ENCODE measurements around the gene TBCD. TPM values are rescaled to one million over a fixed set of nuclear protein-coding genes. Genes with fewer than 3 reads are reported as not detected.

Gene TBCD
- total and polyA plus RNA-seq, 5 donors from 2014 or later, result 39.2 to 146 (median 86.4) TPM

GRCh38 chr17:82881900-82882714 lies 130.2 kb downstream of the TBCD start:
- no peaks in the 10 kb centered on the region for H3K9me3 ChIP-seq (ENCODE audit: control insufficient read depth in 2 of 2, low read length in 2 of 2)
- H3K27me3 ChIP-seq (ENCODE audit: control insufficient read depth, insufficient read depth, low read length), result no peaks in the 10 kb centered on the region
- H3K4me1 Mint-ChIP-seq, result peaks cover 7 to 83% (median 47%) of the 10 kb centered on the region in 4 donors
- peak overlapping the region; percentile 98 to 100 (median 98) for H3K27ac Mint-ChIP-seq
- H3K9me3 Mint-ChIP-seq, result peaks cover 0 to 1% (median 0%) of the 10 kb centered on the region in 7 donors
- H3K36me3 ChIP-seq (ENCODE audit: control insufficient read depth, insufficient read depth, low read length), result no peaks in the 10 kb centered on the region
- ATAC-seq (ENCODE audit: low read depth in 2 of 2) (no peak), DNase-seq (no peak)
- H3K27me3 Mint-ChIP-seq, result no peaks in the 10 kb centered on the region
- H3K4me3 ChIP-seq (ENCODE audit: low read depth, low read length), result peak overlapping the region; percentile 55
- peak overlapping the region; percentile 85 for H3K27ac ChIP-seq (ENCODE audit: insufficient read depth, low read length, poor library complexity, severe bottlenecking)
- peaks cover 52% of the 10 kb centered on the region for H3K4me1 ChIP-seq (ENCODE audit: control insufficient read depth, insufficient read depth, low read length, poor library complexity, severe bottlenecking)
- H3K36me3 Mint-ChIP-seq, result peaks cover 16% of the 10 kb centered on the region
- H3K4me3 Mint-ChIP-seq, result peak overlapping the region; percentile 77 to 91 (median 88)

GRCh38 chr17:82882715-82883418 lies 131.0 kb downstream of the TBCD start:
- Mint-ChIP-seq H3K36me3 (peaks cover 23% of the 10 kb centered on the region), H3K27me3 (no peaks in the 10 kb centered on the region), H3K4me1 (peaks cover 11 to 87% (median 51%) of the 10 kb centered on the region in 4 donors), H3K27ac (peak overlapping the region; percentile 98 to 100 (median 98)), H3K9me3 (peaks cover 0 to 1% (median 0%) of the 10 kb centered on the region in 7 donors), H3K4me3 (peak overlapping the region; percentile 49 to 91 (median 83))
- no peaks in the 10 kb centered on the region for H3K27me3 ChIP-seq (ENCODE audit: control insufficient read depth, insufficient read depth, low read length)
- H3K9me3 ChIP-seq (ENCODE audit: control insufficient read depth in 2 of 2, low read length in 2 of 2), result no peaks in the 10 kb centered on the region
- peak; percentile 76 to 91 (median 81) for DNase-seq
- H3K4me1 ChIP-seq (ENCODE audit: control insufficient read depth, insufficient read depth, low read length, poor library complexity, severe bottlenecking), result peaks cover 52% of the 10 kb centered on the region
- ATAC-seq (ENCODE audit: low read depth in 2 of 2), result peak; percentile 91 to 95
- no peaks in the 10 kb centered on the region for H3K36me3 ChIP-seq (ENCODE audit: control insufficient read depth, insufficient read depth, low read length)
- peak overlapping the region; percentile 55 for H3K4me3 ChIP-seq (ENCODE audit: low read depth, low read length)
- peak overlapping the region; percentile 85 for H3K27ac ChIP-seq (ENCODE audit: insufficient read depth, low read length, poor library complexity, severe bottlenecking)

- no peak for DNase-seq
- ATAC-seq (ENCODE audit: low read depth in 2 of 2), result no peak
- H3K4me3 Mint-ChIP-seq, result peak overlapping the region; percentile 77 to 95 (median 90)
- Histone ChIP-seq H3K27me3 (ENCODE audit: control insufficient read depth, insufficient read depth, low read length) (no peaks in the 10 kb centered on the region), H3K36me3 (ENCODE audit: control insufficient read depth, insufficient read depth, low read length) (no peaks in the 10 kb centered on the region), H3K27ac (ENCODE audit: insufficient read depth, low read length, poor library complexity, severe bottlenecking) (peak overlapping the region; percentile 85), H3K9me3 (ENCODE audit: control insufficient read depth in 2 of 2, low read length in 2 of 2) (no peaks in the 10 kb centered on the region), H3K4me1 (ENCODE audit: control insufficient read depth, insufficient read depth, low read length, poor library complexity, severe bottlenecking) (peaks cover 52% of the 10 kb centered on the region), H3K4me3 (ENCODE audit: low read depth, low read length) (peak overlapping the region; percentile 50)
- peaks cover 0 to 1% (median 0%) of the 10 kb centered on the region in 7 donors for H3K9me3 Mint-ChIP-seq
- no peaks in the 10 kb centered on the region for H3K27me3 Mint-ChIP-seq
- H3K4me1 Mint-ChIP-seq, result peaks cover 8 to 86% (median 54%) of the 10 kb centered on the region in 4 donors
- H3K27ac Mint-ChIP-seq, result peak overlapping the region; percentile 98 to 100 (median 98)
- H3K36me3 Mint-ChIP-seq, result peaks cover 21% of the 10 kb centered on the region
Observed at GRCh38 chr17:82883419-82884031, 131.7 kb downstream of the TBCD start.

- Mint-ChIP-seq H3K4me1 (peaks cover 4 to 80% (median 49%) of the 10 kb centered on the region in 4 donors), H3K9me3 (peaks cover 0 to 1% (median 0%) of the 10 kb centered on the region in 7 donors), H3K36me3 (peaks cover 19% of the 10 kb centered on the region), H3K27me3 (no peaks in the 10 kb centered on the region), H3K27ac (peak overlapping the region; percentile 98 to 100 (median 98)), H3K4me3 (peak overlapping the region; percentile 77 to 83 (median 80))
- Histone ChIP-seq H3K4me1 (ENCODE audit: control insufficient read depth, insufficient read depth, low read length, poor library complexity, severe bottlenecking) (peaks cover 52% of the 10 kb centered on the region), H3K4me3 (ENCODE audit: low read depth, low read length) (peak overlapping the region; percentile 2), H3K36me3 (ENCODE audit: control insufficient read depth, insufficient read depth, low read length) (no peaks in the 10 kb centered on the region), H3K9me3 (ENCODE audit: control insufficient read depth in 2 of 2, low read length in 2 of 2) (no peaks in the 10 kb centered on the region), H3K27ac (ENCODE audit: insufficient read depth, low read length, poor library complexity, severe bottlenecking) (peak overlapping the region; percentile 85), H3K27me3 (ENCODE audit: control insufficient read depth, insufficient read depth, low read length) (no peaks in the 10 kb centered on the region)
- ATAC-seq (ENCODE audit: low read depth in 2 of 2), result no peak
- peak in 1 of 3 donors; percentile 27 for DNase-seq
Observed at GRCh38 chr17:82884341-82884969, 132.6 kb downstream of the TBCD start.

- H3K4me3 Mint-ChIP-seq, result peak overlapping the region; percentile 77 to 83 (median 80)
- H3K27ac Mint-ChIP-seq, result peak overlapping the region; percentile 98 to 100 (median 98)
- H3K4me3 ChIP-seq (ENCODE audit: low read depth, low read length), result peak overlapping the region; percentile 47
- ATAC-seq (ENCODE audit: low read depth in 2 of 2), result peak; percentile 61
- peak in 2 of 3 donors; percentile 45 to 77 for DNase-seq
- peaks cover 4 to 77% (median 46%) of the 10 kb centered on the region in 4 donors for H3K4me1 Mint-ChIP-seq
- peaks cover 52% of the 10 kb centered on the region for H3K4me1 ChIP-seq (ENCODE audit: control insufficient read depth, insufficient read depth, low read length, poor library complexity, severe bottlenecking)
- no peaks in the 10 kb centered on the region for H3K27me3 ChIP-seq (ENCODE audit: control insufficient read depth, insufficient read depth, low read length)
- H3K36me3 ChIP-seq (ENCODE audit: control insufficient read depth, insufficient read depth, low read length), result no peaks in the 10 kb centered on the region
- H3K27ac ChIP-seq (ENCODE audit: insufficient read depth, low read length, poor library complexity, severe bottlenecking), result peak overlapping the region; percentile 85
- peaks cover 0 to 1% (median 0%) of the 10 kb centered on the region in 7 donors for H3K9me3 Mint-ChIP-seq
- H3K27me3 Mint-ChIP-seq, result no peaks in the 10 kb centered on the region
- H3K9me3 ChIP-seq (ENCODE audit: control insufficient read depth in 2 of 2, low read length in 2 of 2), result no peaks in the 10 kb centered on the region
- H3K36me3 Mint-ChIP-seq, result peaks cover 18% of the 10 kb centered on the region
Observed at GRCh38 chr17:82884970-82885353, 133.1 kb downstream of the TBCD start.

GRCh38 chr17:82887255-82888164 lies 135.6 kb downstream of the TBCD start:
- Mint-ChIP-seq H3K4me1 (peaks cover 4 to 60% (median 37%) of the 10 kb centered on the region in 4 donors), H3K9me3 (no peaks in the 10 kb centered on the region), H3K4me3 (peak overlapping the region in 3 of 4 donors; percentile 3 to 38 (median 5)), H3K27me3 (no peaks in the 10 kb centered on the region), H3K27ac (peak overlapping the region; percentile 80 to 82 (median 81)), H3K36me3 (peaks cover 20% of the 10 kb centered on the region)
- Histone ChIP-seq H3K4me1 (ENCODE audit: control insufficient read depth, insufficient read depth, low read length, poor library complexity, severe bottlenecking) (peaks cover 39% of the 10 kb centered on the region), H3K36me3 (ENCODE audit: control insufficient read depth, insufficient read depth, low read length) (no peaks in the 10 kb centered on the region), H3K9me3 (ENCODE audit: control insufficient read depth in 2 of 2, low read length in 2 of 2) (no peaks in the 10 kb centered on the region), H3K27me3 (ENCODE audit: control insufficient read depth, insufficient read depth, low read length) (no peaks in the 10 kb centered on the region), H3K27ac (ENCODE audit: insufficient read depth, low read length, poor library complexity, severe bottlenecking) (no peak overlapping the region), H3K4me3 (ENCODE audit: low read depth, low read length) (no peak overlapping the region)
- no peak for DNase-seq
- no peak for ATAC-seq (ENCODE audit: low read depth in 2 of 2)
